Measurements from ENCODE around the gene ST6GALNAC4.

The ST6GALNAC4 gene

DNA sequence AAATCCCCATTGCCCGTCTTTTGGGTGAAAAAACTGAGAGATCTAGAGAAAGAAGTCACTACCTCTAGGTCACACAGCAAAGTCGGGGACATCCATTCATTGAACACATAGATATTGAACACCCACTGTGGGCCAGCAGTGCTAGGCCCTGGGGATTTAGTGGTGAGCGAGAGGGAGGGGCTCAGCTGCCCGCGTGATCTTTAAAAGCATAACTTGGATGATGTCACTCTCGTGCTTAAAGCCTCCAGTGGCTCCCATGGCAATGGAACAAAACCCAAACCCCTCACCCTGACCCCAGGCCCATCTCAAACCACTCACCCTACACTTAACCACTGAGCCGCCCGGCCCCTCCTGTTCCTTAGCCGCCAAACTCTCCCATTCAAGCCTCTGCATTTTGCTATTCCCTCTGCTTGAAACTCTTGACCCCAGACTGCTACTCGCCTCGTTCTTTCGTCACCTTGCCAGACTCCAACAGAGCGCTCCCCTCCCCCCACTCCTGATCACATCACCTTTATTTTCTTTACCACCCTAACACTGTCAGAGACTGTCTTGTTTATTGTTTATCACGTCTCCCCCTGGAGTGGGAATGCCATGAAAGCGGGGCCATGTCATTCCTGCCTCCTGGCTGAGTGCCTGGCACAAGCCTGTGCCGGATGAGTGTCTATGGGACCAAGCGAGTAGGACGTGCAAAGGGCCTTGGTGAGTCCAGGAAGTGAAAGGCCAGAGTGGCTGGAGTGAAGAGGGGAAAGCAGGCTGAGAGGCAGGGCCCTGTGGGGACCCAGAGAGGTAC is 14.4 kb upstream of the ST6GALNAC4 start (continued):
- TF ChIP-seq ZBTB1 (tag by site-specific recombination; IDR thresholded peaks at IDR 0.05) (peak; percentile 29; the same call in 1 of the 2 replicates), ZIC2 (tag by site-specific recombination; IDR thresholded peaks at IDR 0.05) (peak; percentile 96), ZNF560 (tag by site-specific recombination; IDR thresholded peaks at IDR 0.05; ENCODE audit: borderline replicate concordance) (no peak), OVOL3 (tag by site-specific recombination; IDR thresholded peaks at IDR 0.05) (0 out of 2 replicates have a peak, but pooled peaks have one; percentile 25), ZNF391 (tag by site-specific recombination; IDR thresholded peaks at IDR 0.05; ENCODE audit: borderline replicate concordance, low read depth) (peak; percentile 43; the same call in 1 of the 2 replicates), ZNF558 (tag by site-specific recombination; IDR thresholded peaks at IDR 0.05) (no peak), ZNF777 (tag by site-specific recombination; IDR thresholded peaks at IDR 0.05; ENCODE audit: borderline replicate concordance) (no peak), ZNF701 (tag by site-specific recombination; IDR thresholded peaks at IDR 0.05) (no peak), FEZF1 (tag by site-specific recombination; IDR thresholded peaks at IDR 0.05) (peak; percentile 44), ZNF776 (tag by site-specific recombination; IDR thresholded peaks at IDR 0.05; ENCODE audit: borderline replicate concordance) (no peak), ZFP69B (tag by site-specific recombination; IDR thresholded peaks at IDR 0.05) (no peak; the same call in none of the 2 replicates)
- TF ChIP-seq, protein P1, sequence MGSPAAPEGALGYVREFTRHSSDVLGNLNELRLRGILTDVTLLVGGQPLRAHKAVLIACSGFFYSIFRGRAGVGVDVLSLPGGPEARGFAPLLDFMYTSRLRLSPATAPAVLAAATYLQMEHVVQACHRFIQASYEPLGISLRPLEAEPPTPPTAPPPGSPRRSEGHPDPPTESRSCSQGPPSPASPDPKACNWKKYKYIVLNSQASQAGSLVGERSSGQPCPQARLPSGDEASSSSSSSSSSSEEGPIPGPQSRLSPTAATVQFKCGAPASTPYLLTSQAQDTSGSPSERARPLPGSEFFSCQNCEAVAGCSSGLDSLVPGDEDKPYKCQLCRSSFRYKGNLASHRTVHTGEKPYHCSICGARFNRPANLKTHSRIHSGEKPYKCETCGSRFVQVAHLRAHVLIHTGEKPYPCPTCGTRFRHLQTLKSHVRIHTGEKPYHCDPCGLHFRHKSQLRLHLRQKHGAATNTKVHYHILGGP (tag by site-specific recombination; IDR thresholded peaks at IDR 0.05): no peak
- TF ChIP-seq, protein P2, sequence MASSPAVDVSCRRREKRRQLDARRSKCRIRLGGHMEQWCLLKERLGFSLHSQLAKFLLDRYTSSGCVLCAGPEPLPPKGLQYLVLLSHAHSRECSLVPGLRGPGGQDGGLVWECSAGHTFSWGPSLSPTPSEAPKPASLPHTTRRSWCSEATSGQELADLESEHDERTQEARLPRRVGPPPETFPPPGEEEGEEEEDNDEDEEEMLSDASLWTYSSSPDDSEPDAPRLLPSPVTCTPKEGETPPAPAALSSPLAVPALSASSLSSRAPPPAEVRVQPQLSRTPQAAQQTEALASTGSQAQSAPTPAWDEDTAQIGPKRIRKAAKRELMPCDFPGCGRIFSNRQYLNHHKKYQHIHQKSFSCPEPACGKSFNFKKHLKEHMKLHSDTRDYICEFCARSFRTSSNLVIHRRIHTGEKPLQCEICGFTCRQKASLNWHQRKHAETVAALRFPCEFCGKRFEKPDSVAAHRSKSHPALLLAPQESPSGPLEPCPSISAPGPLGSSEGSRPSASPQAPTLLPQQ (tag by site-specific recombination; IDR thresholded peaks at IDR 0.05): no peak; the same call in 1 of the 2 replicates
- TF ChIP-seq, protein P3, sequence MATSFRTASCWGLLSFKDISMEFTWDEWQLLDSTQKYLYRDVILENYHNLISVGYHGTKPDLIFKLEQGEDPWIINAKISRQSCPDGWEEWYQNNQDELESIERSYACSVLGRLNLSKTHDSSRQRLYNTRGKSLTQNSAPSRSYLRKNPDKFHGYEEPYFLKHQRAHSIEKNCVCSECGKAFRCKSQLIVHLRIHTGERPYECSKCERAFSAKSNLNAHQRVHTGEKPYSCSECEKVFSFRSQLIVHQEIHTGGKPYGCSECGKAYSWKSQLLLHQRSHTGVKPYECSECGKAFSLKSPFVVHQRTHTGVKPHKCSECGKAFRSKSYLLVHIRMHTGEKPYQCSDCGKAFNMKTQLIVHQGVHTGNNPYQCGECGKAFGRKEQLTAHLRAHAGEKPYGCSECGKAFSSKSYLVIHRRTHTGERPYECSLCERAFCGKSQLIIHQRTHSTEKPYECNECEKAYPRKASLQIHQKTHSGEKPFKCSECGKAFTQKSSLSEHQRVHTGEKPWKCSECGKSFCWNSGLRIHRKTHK (tag by site-specific recombination; IDR thresholded peaks at IDR 0.05): no peak
- TF ChIP-seq, protein P4, sequence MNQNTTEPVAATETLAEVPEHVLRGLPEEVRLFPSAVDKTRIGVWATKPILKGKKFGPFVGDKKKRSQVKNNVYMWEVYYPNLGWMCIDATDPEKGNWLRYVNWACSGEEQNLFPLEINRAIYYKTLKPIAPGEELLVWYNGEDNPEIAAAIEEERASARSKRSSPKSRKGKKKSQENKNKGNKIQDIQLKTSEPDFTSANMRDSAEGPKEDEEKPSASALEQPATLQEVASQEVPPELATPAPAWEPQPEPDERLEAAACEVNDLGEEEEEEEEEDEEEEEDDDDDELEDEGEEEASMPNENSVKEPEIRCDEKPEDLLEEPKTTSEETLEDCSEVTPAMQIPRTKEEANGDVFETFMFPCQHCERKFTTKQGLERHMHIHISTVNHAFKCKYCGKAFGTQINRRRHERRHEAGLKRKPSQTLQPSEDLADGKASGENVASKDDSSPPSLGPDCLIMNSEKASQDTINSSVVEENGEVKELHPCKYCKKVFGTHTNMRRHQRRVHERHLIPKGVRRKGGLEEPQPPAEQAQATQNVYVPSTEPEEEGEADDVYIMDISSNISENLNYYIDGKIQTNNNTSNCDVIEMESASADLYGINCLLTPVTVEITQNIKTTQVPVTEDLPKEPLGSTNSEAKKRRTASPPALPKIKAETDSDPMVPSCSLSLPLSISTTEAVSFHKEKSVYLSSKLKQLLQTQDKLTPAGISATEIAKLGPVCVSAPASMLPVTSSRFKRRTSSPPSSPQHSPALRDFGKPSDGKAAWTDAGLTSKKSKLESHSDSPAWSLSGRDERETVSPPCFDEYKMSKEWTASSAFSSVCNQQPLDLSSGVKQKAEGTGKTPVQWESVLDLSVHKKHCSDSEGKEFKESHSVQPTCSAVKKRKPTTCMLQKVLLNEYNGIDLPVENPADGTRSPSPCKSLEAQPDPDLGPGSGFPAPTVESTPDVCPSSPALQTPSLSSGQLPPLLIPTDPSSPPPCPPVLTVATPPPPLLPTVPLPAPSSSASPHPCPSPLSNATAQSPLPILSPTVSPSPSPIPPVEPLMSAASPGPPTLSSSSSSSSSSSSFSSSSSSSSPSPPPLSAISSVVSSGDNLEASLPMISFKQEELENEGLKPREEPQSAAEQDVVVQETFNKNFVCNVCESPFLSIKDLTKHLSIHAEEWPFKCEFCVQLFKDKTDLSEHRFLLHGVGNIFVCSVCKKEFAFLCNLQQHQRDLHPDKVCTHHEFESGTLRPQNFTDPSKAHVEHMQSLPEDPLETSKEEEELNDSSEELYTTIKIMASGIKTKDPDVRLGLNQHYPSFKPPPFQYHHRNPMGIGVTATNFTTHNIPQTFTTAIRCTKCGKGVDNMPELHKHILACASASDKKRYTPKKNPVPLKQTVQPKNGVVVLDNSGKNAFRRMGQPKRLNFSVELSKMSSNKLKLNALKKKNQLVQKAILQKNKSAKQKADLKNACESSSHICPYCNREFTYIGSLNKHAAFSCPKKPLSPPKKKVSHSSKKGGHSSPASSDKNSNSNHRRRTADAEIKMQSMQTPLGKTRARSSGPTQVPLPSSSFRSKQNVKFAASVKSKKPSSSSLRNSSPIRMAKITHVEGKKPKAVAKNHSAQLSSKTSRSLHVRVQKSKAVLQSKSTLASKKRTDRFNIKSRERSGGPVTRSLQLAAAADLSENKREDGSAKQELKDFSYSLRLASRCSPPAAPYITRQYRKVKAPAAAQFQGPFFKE (tag by site-specific recombination; IDR thresholded peaks at IDR 0.05; ENCODE audit: borderline replicate concordance): no peak
- TF ChIP-seq, protein P5, sequence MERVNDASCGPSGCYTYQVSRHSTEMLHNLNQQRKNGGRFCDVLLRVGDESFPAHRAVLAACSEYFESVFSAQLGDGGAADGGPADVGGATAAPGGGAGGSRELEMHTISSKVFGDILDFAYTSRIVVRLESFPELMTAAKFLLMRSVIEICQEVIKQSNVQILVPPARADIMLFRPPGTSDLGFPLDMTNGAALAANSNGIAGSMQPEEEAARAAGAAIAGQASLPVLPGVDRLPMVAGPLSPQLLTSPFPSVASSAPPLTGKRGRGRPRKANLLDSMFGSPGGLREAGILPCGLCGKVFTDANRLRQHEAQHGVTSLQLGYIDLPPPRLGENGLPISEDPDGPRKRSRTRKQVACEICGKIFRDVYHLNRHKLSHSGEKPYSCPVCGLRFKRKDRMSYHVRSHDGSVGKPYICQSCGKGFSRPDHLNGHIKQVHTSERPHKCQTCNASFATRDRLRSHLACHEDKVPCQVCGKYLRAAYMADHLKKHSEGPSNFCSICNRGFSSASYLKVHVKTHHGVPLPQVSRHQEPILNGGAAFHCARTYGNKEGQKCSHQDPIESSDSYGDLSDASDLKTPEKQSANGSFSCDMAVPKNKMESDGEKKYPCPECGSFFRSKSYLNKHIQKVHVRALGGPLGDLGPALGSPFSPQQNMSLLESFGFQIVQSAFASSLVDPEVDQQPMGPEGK (tag by site-specific recombination; IDR thresholded peaks at IDR 0.05): peak; percentile 46
